Measurements from ENCODE around the gene IFNAR2. TPM values are rescaled to one million over a fixed set of nuclear protein-coding genes. Genes with fewer than 3 reads are reported as not detected.

IFNAR2 gene
- total RNA-seq, 1 experiment from 2014 or later, result 8.8 TPM

DNA sequence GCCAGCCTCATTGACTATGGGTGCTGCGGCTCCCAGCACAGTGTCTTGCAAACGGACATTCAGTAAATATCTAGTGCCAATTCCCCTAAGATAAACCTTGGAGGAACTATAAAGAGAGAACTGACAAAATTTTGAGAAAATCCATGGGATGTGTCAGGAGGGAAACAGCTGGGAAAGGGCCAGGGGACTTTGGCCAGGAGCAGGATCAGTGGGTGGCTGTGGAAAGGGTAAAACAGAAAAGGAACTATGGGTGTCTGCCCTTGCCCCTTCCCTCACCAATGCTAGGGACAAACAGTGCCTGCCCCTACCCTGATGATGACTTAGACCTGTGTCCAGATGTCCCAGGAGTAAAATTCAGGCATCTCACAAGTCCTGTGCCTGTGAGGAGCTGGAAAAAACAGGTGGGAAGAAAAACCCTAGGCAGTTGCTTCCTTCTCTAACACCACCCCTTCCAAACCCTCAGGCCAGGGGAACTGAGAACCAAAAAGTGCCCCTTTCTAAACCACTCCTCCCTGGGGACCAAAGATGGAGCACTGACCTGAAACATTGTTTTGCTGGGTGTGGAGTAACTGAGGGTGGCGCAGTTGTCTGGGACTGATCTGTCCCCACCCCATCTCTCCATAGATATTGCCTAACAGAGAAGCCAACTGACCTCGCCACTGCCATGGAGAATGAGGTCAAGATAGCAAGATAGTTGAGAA, 22.1 kb upstream of the IFNAR2 start:
- CTCF ChIA-PET, result no interaction called here
- TF ChIP-seq CTCF (IDR thresholded peaks at IDR 0.05; ENCODE audit: unreplicated experiment), result no peak
- no peaks in the 10 kb centered on the region for H3K36me3 Mint-ChIP-seq (ENCODE audit: insufficient read depth, unreplicated experiment)
- BruUV-seq (replicated peaks), result no TSS peak
- POLR2A ChIA-PET, result interaction anchor here (0.9 kb wide), 1 partner anchor 22 kb away, joined by 4 read pairs; the partner anchor contains the start of gene IFNAR2
- peaks cover 29% of the 10 kb centered on the region for H3K4me1 Mint-ChIP-seq (ENCODE audit: insufficient read depth, unreplicated experiment)
- no peak for DNase-seq (ENCODE audit: unreplicated experiment)
- no peaks in the 10 kb centered on the region for H3K27me3 Mint-ChIP-seq (ENCODE audit: insufficient read depth, unreplicated experiment)
- no peak overlapping the region for H3K4me3 Mint-ChIP-seq (ENCODE audit: unreplicated experiment)
- no peak overlapping the region for H3K27ac Mint-ChIP-seq (ENCODE audit: low read depth, unreplicated experiment)
- peaks cover 21% of the 10 kb centered on the region for H3K9me3 Mint-ChIP-seq (ENCODE audit: unreplicated experiment)
- intact Hi-C loops (cut with micrococcal nuclease), result no loop called here

DNA sequence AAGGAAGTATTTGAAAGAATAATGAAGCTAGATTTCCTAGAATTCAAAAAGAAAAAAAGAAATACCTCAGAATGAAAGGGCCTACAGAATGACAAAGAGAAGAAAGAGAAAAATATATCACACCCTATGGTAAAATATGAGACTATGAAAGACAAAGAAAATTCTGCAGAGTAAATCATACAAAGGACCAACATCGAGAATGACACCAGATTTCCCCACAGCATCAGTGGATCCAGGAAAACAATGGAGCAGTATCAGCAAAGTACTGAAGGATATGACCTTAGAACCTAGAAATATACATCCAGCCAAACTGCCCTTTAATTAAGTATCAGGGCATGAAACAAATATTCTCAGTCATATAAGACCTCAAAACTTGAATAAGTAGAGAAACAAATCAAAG, 21.2 kb upstream of the IFNAR2 start:
- Mint-ChIP-seq H3K4me3 (ENCODE audit: unreplicated experiment) (no peak overlapping the region), H3K27ac (ENCODE audit: low read depth, unreplicated experiment) (no peak overlapping the region)

DNA sequence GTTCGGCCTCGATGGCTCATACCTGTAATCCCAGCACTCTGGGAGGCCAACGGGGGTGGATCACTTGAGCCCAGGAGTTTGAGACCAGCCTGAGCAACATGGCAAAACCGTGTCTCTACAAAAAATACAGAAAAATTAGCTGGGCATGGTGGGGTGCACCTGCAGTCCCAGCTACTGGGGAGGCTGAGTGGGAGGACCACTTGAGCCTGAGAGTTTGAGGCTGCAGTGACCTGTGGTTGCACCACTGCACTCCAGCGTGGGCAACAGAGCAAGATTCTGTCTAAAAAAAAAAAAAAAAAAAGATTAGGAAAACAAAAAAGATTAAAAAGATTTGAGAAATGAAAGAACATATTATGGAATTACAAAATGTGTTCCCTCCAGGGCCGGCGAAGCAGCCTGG, 18.4 kb upstream of the IFNAR2 start:
- Mint-ChIP-seq H3K4me1 (ENCODE audit: insufficient read depth, unreplicated experiment) (peaks cover 6% of the 10 kb centered on the region), H3K36me3 (ENCODE audit: insufficient read depth, unreplicated experiment) (no peaks in the 10 kb centered on the region), H3K9me3 (ENCODE audit: unreplicated experiment) (peaks cover 21% of the 10 kb centered on the region), H3K27me3 (ENCODE audit: insufficient read depth, unreplicated experiment) (no peaks in the 10 kb centered on the region), H3K4me3 (ENCODE audit: unreplicated experiment) (no peak overlapping the region), H3K27ac (ENCODE audit: low read depth, unreplicated experiment) (no peak overlapping the region)
- ChIA-PET CTCF (interaction anchor here (1.3 kb wide), 1 partner anchor 150 kb away, joined by 3 read pairs; no protein-coding TSS in a partner anchor), POLR2A (interaction anchor here (1.0 to 1.2 kb wide), 2 partner anchors 19 to 113 kb away, joined by 3 to 5 read pairs; partner anchors contain the start of genes IFNAR1 and IFNAR2)
- intact Hi-C loops (cut with micrococcal nuclease), result no loop called here
- BruUV-seq (replicated peaks), result no TSS peak
- no peak for TF ChIP-seq CTCF (IDR thresholded peaks at IDR 0.05; ENCODE audit: unreplicated experiment)
- DNase-seq (ENCODE audit: unreplicated experiment), result no peak

More for the DNA sequence above, 21.2 kb upstream of the IFNAR2 start:
- Mint-ChIP-seq H3K27me3 (ENCODE audit: insufficient read depth, unreplicated experiment) (no peaks in the 10 kb centered on the region), H3K36me3 (ENCODE audit: insufficient read depth, unreplicated experiment) (no peaks in the 10 kb centered on the region), H3K9me3 (ENCODE audit: unreplicated experiment) (peaks cover 21% of the 10 kb centered on the region), H3K4me1 (ENCODE audit: insufficient read depth, unreplicated experiment) (peaks cover 21% of the 10 kb centered on the region)
- ChIA-PET POLR2A (interaction anchor here (0.9 kb wide), 1 partner anchor 21 kb away, joined by 4 read pairs; the partner anchor contains the start of gene IFNAR2), CTCF (no interaction called here)
- intact Hi-C loops (cut with micrococcal nuclease), result no loop called here
- no peak for TF ChIP-seq CTCF (IDR thresholded peaks at IDR 0.05; ENCODE audit: unreplicated experiment)
- no peak for DNase-seq (ENCODE audit: unreplicated experiment)
- BruUV-seq (replicated peaks), result no TSS peak

DNA sequence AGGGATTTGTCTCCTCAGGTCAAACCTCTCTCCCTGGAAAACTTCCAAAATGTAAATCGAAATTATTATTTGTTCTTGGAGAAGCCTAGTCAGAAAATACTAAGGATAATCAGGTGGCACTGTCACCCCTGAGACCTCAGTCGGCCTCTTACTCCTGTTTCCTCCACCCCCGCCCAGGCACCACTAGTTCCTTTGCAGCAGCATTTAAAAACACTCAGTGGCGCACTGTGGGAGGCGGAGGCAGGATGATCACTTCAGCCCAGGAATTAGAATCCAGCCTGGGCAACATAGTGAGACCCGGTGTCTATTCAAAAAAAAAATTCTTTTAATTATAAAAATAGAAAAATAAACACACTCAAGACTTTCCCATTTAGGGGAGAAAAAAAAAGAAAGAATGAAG, 18.0 kb upstream of the IFNAR2 start:
- POLR2A ChIA-PET, result interaction anchor here (1.0 to 1.2 kb wide), 2 partner anchors 18 to 113 kb away, joined by 3 to 5 read pairs; partner anchors contain the start of genes IFNAR1 and IFNAR2
- CTCF ChIA-PET, result interaction anchor here (0.6 to 1.3 kb wide), 2 partner anchors 10 to 149 kb away, joined by 3 read pairs; no protein-coding TSS in a partner anchor

More for the DNA sequence above, 18.0 kb upstream of the IFNAR2 start:
- no peaks in the 10 kb centered on the region for H3K27me3 Mint-ChIP-seq (ENCODE audit: insufficient read depth, unreplicated experiment)
- no peak overlapping the region for H3K27ac Mint-ChIP-seq (ENCODE audit: low read depth, unreplicated experiment)
- H3K4me1 Mint-ChIP-seq (ENCODE audit: insufficient read depth, unreplicated experiment), result peaks cover 11% of the 10 kb centered on the region
- no peak overlapping the region for H3K4me3 Mint-ChIP-seq (ENCODE audit: unreplicated experiment)
- TF ChIP-seq CTCF (IDR thresholded peaks at IDR 0.05; ENCODE audit: unreplicated experiment), result no peak
- no peaks in the 10 kb centered on the region for H3K36me3 Mint-ChIP-seq (ENCODE audit: insufficient read depth, unreplicated experiment)
- no peak for DNase-seq (ENCODE audit: unreplicated experiment)
- peaks cover 18% of the 10 kb centered on the region for H3K9me3 Mint-ChIP-seq (ENCODE audit: unreplicated experiment)
- intact Hi-C loops (cut with micrococcal nuclease), result no loop called here
- BruUV-seq (replicated peaks), result no TSS peak

Data from MCF 10A (cell line).